K562 (cell line): ENCODE measurements around the gene CEP192. TPM values are rescaled to one million over a fixed set of nuclear protein-coding genes. Genes with fewer than 3 reads are reported as not detected.

Experiments used
- ATAC-seq: fragments of 200-7000 bp; cut with Tn5 transposase; 3 replicates; pipeline ENCODE4 v1.9.1; 2020; ENCODE audit warnings: moderate library complexity
- BruUV-seq: library from RNA; stranded (reverse); fragments of 400-500 nt; replicated peaks from 2 replicates; lab custom pipeline; 2021; lab: Mats Ljungman, UMichigan
- CTCF ChIA-PET: fragments of 300-600 bp; formaldehyde crosslinking; extraction: SDS; loops from one replicate; lab custom pipeline; 2021; ENCODE audit warnings: low intra/inter-chr PET ratio; lab: Yijun Ruan, JAX
- POLR2A ChIA-PET: fragments of 300-600, 350-650 bp; sonication (Branson Sonifier 250); formaldehyde crosslinking; extraction: SDS; loops from one replicate; lab custom pipeline; 2021; ENCODE audit warnings: antibody characterized with exemption, inconsistent platforms; lab: Yijun Ruan, JAX
- DNase-seq, 4 experiments: peaks; one replicate each; pipeline versions ENCODE4 v3.0.0 to v3.0.0-alpha.2; 2011 to 2018; ENCODE audit warnings: low spot score in 3 of 4, mixed read lengths in 3 of 4; ENCODE audit errors: extremely low read depth in 1 of 4
- FAIRE-seq: peaks from 2 replicates; lab custom pipeline; 2011; peaks lifted over from hg19 to GRCh38; lab: Jason Lieb, UNC
- H2AFZ ChIP-seq: 2 replicates; pipeline ENCODE4 v1.6.0; 2011; ENCODE audit warnings: low read depth, low read length, control low read depth, inconsistent platforms
- H3K27ac ChIP-seq: fragments of 200-600 bp; 3 replicates; pipeline ENCODE4 v1.8.0; 2011; ENCODE audit warnings: low read depth, mild to moderate bottlenecking, control low read depth, inconsistent platforms, low read length, moderate library complexity, mixed read lengths; ENCODE audit errors: extremely low read depth
- H3K27me3 ChIP-seq, 2 experiments: fragments of 300-600 bp in 1 of 2; 2 replicates in 1 of 2; 3 replicates in 1 of 2; pipeline versions ENCODE4 v1.6.0 to v1.8.0; 2011; ENCODE audit warnings: inconsistent platforms in 2 of 2, low read length in 2 of 2, mild to moderate bottlenecking in 1 of 2, mixed read lengths in 1 of 2, moderate library complexity in 1 of 2; ENCODE audit not compliant: control insufficient read depth in 2 of 2, insufficient read depth in 2 of 2
- H3K36me3 ChIP-seq: fragments of 300-600 bp; 3 replicates; pipeline ENCODE4 v1.8.0; 2011; ENCODE audit warnings: mild to moderate bottlenecking, low read length, inconsistent platforms; ENCODE audit not compliant: control insufficient read depth, insufficient read depth
- H3K4me1 ChIP-seq, 2 experiments: fragments of 200-600 bp in 1 of 2; replicated peaks in 1 of 2; 2 replicates in 1 of 2; 3 replicates in 1 of 2; pipeline versions ENCODE4 v1.5.1 to v1.8.0; 2011; ENCODE audit warnings: inconsistent platforms in 2 of 2, low read length in 2 of 2, mild to moderate bottlenecking in 1 of 2, mixed read lengths in 1 of 2, moderate library complexity in 1 of 2; ENCODE audit not compliant: control insufficient read depth in 2 of 2, insufficient read depth in 2 of 2
- H3K4me2 ChIP-seq: 2 replicates; pipeline ENCODE4 v1.6.1; 2011; ENCODE audit warnings: low read length, control low read depth, inconsistent platforms, mixed read lengths; ENCODE audit not compliant: insufficient read depth
- H3K4me3 ChIP-seq: fragments of 200-600 bp; sonication (generic), shearing (Covaris generic); 2 replicates; pipeline ENCODE4 v1.5.1; 2016; ENCODE audit warnings: control low read depth, inconsistent platforms
- H3K79me2 ChIP-seq: fragments of 200-600 bp; 3 replicates; pipeline ENCODE4 v1.8.0; 2011; ENCODE audit warnings: low read length, inconsistent platforms; ENCODE audit not compliant: control insufficient read depth, insufficient read depth
- H3K9ac ChIP-seq, 2 experiments: 2 replicates each; pipeline versions ENCODE4 v1.6.0 to v1.6.1; 2011; ENCODE audit warnings: low read depth in 2 of 2, low read length in 2 of 2, control low read depth in 1 of 2, inconsistent platforms in 1 of 2, mild to moderate bottlenecking in 1 of 2, mixed read lengths in 1 of 2; ENCODE audit not compliant: insufficient read depth in 1 of 2
- H3K9me1 ChIP-seq: one replicate; pipeline ENCODE4 v1.6.0; 2011; ENCODE audit warnings: inconsistent platforms, mild to moderate bottlenecking, low read length, moderate library complexity; ENCODE audit not compliant: control insufficient read depth, insufficient read depth
- H3K9me3 ChIP-seq: replicated peaks from 2 replicates; pipeline ENCODE4 v1.5.1; 2011; ENCODE audit warnings: low read depth, low read length, inconsistent platforms; ENCODE audit not compliant: control insufficient read depth, insufficient read depth
- H4K20me1 ChIP-seq: replicated peaks from 2 replicates; pipeline ENCODE4 v1.6.1; 2011; ENCODE audit warnings: low read length, inconsistent platforms, mixed read lengths; ENCODE audit not compliant: control insufficient read depth, insufficient read depth
- ADNP ChIP-seq: fragments of 200-800 bp; sonication (Bioruptor generic); IDR thresholded peaks from 2 replicates; pipeline ENCODE4 v1.6.1; 2016; ENCODE audit warnings: missing genetic modification characterization, missing compliant biosample characterization
- CBFB ChIP-seq: sonication (generic); formaldehyde crosslinking; IDR thresholded peaks from 2 replicates; pipeline ENCODE4 v1.4.0; 2020; ENCODE audit warnings: mild to moderate bottlenecking, missing genetic modification reagents
- CCNT2 ChIP-seq: IDR thresholded peaks from 2 replicates; pipeline ENCODE4 v1.6.1; 2011; ENCODE audit warnings: borderline replicate concordance, low read depth, mild to moderate bottlenecking, moderate library complexity, mixed read lengths, low read length; ENCODE audit not compliant: insufficient read length; ENCODE audit errors: extremely low read depth
- MECOM ChIP-seq: fragments of 250-450 bp; sonication (Bioruptor Pico); IDR thresholded peaks from 2 replicates; pipeline ENCODE4 v1.8.0; 2022; ENCODE audit warnings: inconsistent platforms
- RUNX1 ChIP-seq: sonication (generic); IDR thresholded peaks from 2 replicates; pipeline ENCODE4 v1.6.1; 2016; ENCODE audit warnings: antibody characterized with exemption, low read depth
- SUPT5H ChIP-seq: fragments of 450-650 bp; IDR thresholded peaks from 2 replicates; pipeline ENCODE4 v1.6.1; 2016
- ZNF232 ChIP-seq: sonication (generic); formaldehyde crosslinking; IDR thresholded peaks from 2 replicates; pipeline ENCODE4 v1.8.0; 2022; ENCODE audit warnings: mild to moderate bottlenecking, missing genetic modification reagents
- WGBS: fragments of 100-300 bp; shearing (Covaris generic); methylation state at CpG from one replicate; pipeline ENCODE4 v1.1.6; 2016; ENCODE audit warnings: low coverage, mixed read lengths; ENCODE audit not compliant: insufficient coverage; ENCODE audit errors: missing lambda C conversion rate; 5-methylcytosine and 5-hydroxymethylcytosine counted together
- in situ Hi-C: fragments of 300-500 bp; cut with MboI; formaldehyde crosslinking; loops from 4 replicates; pipeline ENCODE4 v1.15.0; 2018; ENCODE audit warnings: inconsistent platforms, mixed read lengths
- intact Hi-C: fragments of 100-400 bp; cut with micrococcal nuclease; formaldehyde crosslinking; loops from 2 replicates; pipeline ENCODE4 v1.14.2; 2022
- polyA plus RNA-seq, 8 experiments: library from polyadenylated mRNA; depleted of rRNA in 4 of 8; stranded (reverse) in 5 of 8; unstranded in 3 of 8; fragments of >200 nt; fragmentation: Nextera tagmentation in 2 of 8; fragmentation: Illumina TruSeq in 1 of 8; extraction: Ambion mirVana in 2 of 8; extraction: Trizol in 1 of 8; gene quantifications; 2 replicates each; pipeline versions ENCODE4 v1.2.1 to v1.2.3, GENCODE V29; 2011 to 2014; ENCODE audit warnings: inconsistent platforms in 1 of 8, missing spikeins in 1 of 8
- total RNA-seq, 7 experiments: library from RNA; depleted of rRNA in 6 of 7; stranded (reverse); fragments of >200 nt in 6 of 7; fragmentation: Illumina TruSeq in 2 of 7; extraction: Trizol in 2 of 7; gene quantifications; 2 replicates each; pipeline versions ENCODE4 v1.2.1 to v1.2.3, GENCODE V29; 2011 to 2021; ENCODE audit warnings: low replicate concordance in 1 of 7
- TF ChIP-seq, protein P1 (sequence below): sonication (generic); formaldehyde crosslinking; IDR thresholded peaks from 2 replicates; pipeline ENCODE4 v1.8.0; 2022; ENCODE audit warnings: mild to moderate bottlenecking, missing genetic modification reagents, borderline replicate concordance
- TF ChIP-seq, protein P2 (sequence below), 2 experiments: fragments of 450-650 bp in 1 of 2; sonication (generic) in 1 of 2; formaldehyde crosslinking in 1 of 2; IDR thresholded peaks; 2 replicates each; pipeline versions ENCODE4 v1.7.1 to v1.9.0; 2016 to 2022; ENCODE audit warnings: inconsistent platforms in 1 of 2, mild to moderate bottlenecking in 1 of 2, missing genetic modification reagents in 1 of 2

CEP192 gene
- total and polyA plus RNA-seq, 9 of the 15 experiments (the other 6 are each of a cell fraction or from before 2014, with no cell fraction given): 14.4 to 54.4 (median 35.8) TPM

DNA sequence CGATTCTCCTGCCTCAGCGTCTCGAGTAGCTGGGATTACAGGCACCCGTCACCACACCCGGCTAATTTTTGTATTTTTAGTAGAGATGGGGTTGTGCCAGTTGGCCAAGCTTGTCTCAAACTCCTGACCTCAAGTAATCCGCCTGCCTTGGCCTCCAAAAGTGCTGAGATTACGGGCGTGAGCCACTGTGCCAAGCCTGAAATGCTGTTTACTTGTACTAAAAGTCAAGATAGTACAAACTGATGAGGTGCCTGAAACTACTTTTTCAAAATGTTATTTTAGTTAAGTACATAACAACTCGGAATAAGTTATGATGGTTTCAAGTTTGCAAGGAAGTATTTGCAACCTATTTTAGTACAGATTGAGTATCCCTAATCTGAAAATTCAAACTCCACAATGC lies 85.7 kb downstream of the CEP192 start (continued):
- TF ChIP-seq, protein P1, sequence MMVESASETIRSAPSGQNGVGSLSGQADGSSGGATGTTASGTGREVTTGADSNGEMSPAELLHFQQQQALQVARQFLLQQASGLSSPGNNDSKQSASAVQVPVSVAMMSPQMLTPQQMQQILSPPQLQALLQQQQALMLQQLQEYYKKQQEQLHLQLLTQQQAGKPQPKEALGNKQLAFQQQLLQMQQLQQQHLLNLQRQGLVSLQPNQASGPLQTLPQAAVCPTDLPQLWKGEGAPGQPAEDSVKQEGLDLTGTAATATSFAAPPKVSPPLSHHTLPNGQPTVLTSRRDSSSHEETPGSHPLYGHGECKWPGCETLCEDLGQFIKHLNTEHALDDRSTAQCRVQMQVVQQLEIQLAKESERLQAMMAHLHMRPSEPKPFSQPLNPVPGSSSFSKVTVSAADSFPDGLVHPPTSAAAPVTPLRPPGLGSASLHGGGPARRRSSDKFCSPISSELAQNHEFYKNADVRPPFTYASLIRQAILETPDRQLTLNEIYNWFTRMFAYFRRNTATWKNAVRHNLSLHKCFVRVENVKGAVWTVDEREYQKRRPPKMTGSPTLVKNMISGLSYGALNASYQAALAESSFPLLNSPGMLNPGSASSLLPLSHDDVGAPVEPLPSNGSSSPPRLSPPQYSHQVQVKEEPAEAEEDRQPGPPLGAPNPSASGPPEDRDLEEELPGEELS (CRISPR knock-in tag): no peak

DNA sequence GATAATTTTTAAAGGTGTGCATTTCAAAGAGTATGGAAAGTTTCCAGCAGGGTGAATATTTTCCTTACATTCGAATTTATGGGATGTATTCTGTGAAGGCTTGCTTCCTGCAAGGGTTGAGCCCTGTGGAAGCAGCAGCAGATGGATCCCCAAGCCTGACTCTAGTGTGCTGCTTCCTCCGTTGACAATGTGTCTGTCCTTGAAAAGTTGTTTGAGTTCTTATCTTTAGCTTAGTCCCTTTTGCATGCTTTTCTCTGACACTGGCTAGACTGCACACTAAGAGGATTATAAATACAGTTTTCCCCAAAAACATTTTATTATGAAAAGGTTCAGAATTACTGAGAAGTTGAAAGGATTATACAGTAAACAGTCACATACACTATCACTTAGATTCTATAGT lies 86.3 kb downstream of the CEP192 start:
- no peak for FAIRE-seq
- TF ChIP-seq ZNF232 (no peak), SUPT5H (no peak), RUNX1 (no peak), CBFB (CRISPR knock-in tag) (no peak), ADNP (no peak), CCNT2 (no peak), MECOM (no peak)
- TF ChIP-seq, protein P2, sequence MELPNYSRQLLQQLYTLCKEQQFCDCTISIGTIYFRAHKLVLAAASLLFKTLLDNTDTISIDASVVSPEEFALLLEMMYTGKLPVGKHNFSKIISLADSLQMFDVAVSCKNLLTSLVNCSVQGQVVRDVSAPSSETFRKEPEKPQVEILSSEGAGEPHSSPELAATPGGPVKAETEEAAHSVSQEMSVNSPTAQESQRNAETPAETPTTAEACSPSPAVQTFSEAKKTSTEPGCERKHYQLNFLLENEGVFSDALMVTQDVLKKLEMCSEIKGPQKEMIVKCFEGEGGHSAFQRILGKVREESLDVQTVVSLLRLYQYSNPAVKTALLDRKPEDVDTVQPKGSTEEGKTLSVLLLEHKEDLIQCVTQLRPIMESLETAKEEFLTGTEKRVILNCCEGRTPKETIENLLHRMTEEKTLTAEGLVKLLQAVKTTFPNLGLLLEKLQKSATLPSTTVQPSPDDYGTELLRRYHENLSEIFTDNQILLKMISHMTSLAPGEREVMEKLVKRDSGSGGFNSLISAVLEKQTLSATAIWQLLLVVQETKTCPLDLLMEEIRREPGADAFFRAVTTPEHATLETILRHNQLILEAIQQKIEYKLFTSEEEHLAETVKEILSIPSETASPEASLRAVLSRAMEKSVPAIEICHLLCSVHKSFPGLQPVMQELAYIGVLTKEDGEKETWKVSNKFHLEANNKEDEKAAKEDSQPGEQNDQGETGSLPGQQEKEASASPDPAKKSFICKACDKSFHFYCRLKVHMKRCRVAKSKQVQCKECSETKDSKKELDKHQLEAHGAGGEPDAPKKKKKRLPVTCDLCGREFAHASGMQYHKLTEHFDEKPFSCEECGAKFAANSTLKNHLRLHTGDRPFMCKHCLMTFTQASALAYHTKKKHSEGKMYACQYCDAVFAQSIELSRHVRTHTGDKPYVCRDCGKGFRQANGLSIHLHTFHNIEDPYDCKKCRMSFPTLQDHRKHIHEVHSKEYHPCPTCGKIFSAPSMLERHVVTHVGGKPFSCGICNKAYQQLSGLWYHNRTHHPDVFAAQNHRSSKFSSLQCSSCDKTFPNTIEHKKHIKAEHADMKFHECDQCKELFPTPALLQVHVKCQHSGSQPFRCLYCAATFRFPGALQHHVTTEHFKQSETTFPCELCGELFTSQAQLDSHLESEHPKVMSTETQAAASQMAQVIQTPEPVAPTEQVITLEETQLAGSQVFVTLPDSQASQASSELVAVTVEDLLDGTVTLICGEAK (IDR thresholded peaks at IDR 0.05): no peak
- TF ChIP-seq, protein P2 (CRISPR knock-in tag; IDR thresholded peaks at IDR 0.05): no peak

More for the DNA sequence above, 86.3 kb downstream of the CEP192 start:
- peaks cover 52% of the 10 kb centered on the region for H3K36me3 ChIP-seq
- H3K79me2 ChIP-seq: no peaks in the 10 kb centered on the region
- in situ Hi-C loops: no loop called here
- POLR2A ChIA-PET: no interaction called here
- ATAC-seq (no peak), DNase-seq (no peak)
- H3K4me2 ChIP-seq: no peak overlapping the region
- 68% methylated on average over 2 of the region's 2 CpGs for WGBS
- H3K27me3 ChIP-seq: no peaks in the 10 kb centered on the region
- H3K27ac ChIP-seq: no peak overlapping the region
- H4K20me1 ChIP-seq: no peaks in the 10 kb centered on the region
- no peaks in the 10 kb centered on the region for H3K9me1 ChIP-seq
- no peak overlapping the region for H3K9ac ChIP-seq
- no peaks in the 10 kb centered on the region for H3K9me3 ChIP-seq
- no peaks in the 10 kb centered on the region for H3K4me1 ChIP-seq
- intact Hi-C loops: no loop called here
- CTCF ChIA-PET: no interaction called here
- no peak overlapping the region for H3K4me3 ChIP-seq
- H2AFZ ChIP-seq: no peak overlapping the region
- no TSS peak for BruUV-seq
